SK-N-SH treated with all-trans-retinoic acid at 6 μM for 48 hours (cell line): ENCODE data around the gene GJA4.

ENCODE experiments used
- ATAC-seq: fragments of 200-7000 bp; cut with Tn5 transposase; 3 replicates; pipeline ENCODE4 v1.9.1; 2020; ENCODE audit warnings: mild to moderate bottlenecking, moderate library complexity
- ARNTL ChIP-seq: fragments of 450-650 bp; formaldehyde crosslinking; IDR thresholded peaks from 2 replicates; pipeline ENCODE4 v1.5.0; 2020; ENCODE audit warnings: low read depth, mild to moderate bottlenecking, moderate library complexity, borderline replicate concordance
- BACH2 ChIP-seq: fragments of 250-450 bp; sonication (Bioruptor Pico); IDR thresholded peaks from 2 replicates; pipeline ENCODE4 v1.9.0; 2021; ENCODE audit warnings: mild to moderate bottlenecking, borderline replicate concordance
- CREB5 ChIP-seq: fragments of 250-450 bp; sonication (Bioruptor Pico); IDR thresholded peaks from 2 replicates; pipeline ENCODE4 v1.5.1; 2020; ENCODE audit warnings: low read depth, mild to moderate bottlenecking, moderate library complexity
- CSDC2 ChIP-seq: fragments of 250-450 bp; sonication (Bioruptor Pico); IDR thresholded peaks from 2 replicates; pipeline ENCODE4 v1.5.0; 2020; ENCODE audit warnings: mild to moderate bottlenecking, moderate library complexity
- CSRNP3 ChIP-seq: fragments of 250-450 bp; sonication (Bioruptor Pico); IDR thresholded peaks from 2 replicates; pipeline ENCODE4 v1.5.1; 2021; ENCODE audit warnings: mild to moderate bottlenecking, moderate library complexity
- ESRRG ChIP-seq: fragments of 250-450 bp; sonication (Bioruptor Pico); IDR thresholded peaks from 2 replicates; pipeline ENCODE4 v1.6.1; 2021; ENCODE audit warnings: mild to moderate bottlenecking
- GLIS3 ChIP-seq: fragments of 250-450 bp; sonication (Bioruptor Pico); IDR thresholded peaks from 2 replicates; pipeline ENCODE4 v1.5.0; 2020; ENCODE audit warnings: mild to moderate bottlenecking, moderate library complexity
- ISL1 ChIP-seq: fragments of 250-450 bp; sonication (Bioruptor Pico); IDR thresholded peaks from 2 replicates; pipeline ENCODE4 v2.1.2; 2022; ENCODE audit warnings: mild to moderate bottlenecking, moderate library complexity
- OSR1 ChIP-seq: fragments of 250-450 bp; sonication (Bioruptor Pico); IDR thresholded peaks from 2 replicates; pipeline ENCODE4 v1.8.0; 2022; ENCODE audit warnings: moderate library complexity, mild to moderate bottlenecking, inconsistent platforms
- POU6F1 ChIP-seq: fragments of 250-450 bp; sonication (Bioruptor Pico); IDR thresholded peaks from 2 replicates; pipeline ENCODE4 v1.8.0; 2021; ENCODE audit warnings: low read depth, mild to moderate bottlenecking, moderate library complexity, borderline replicate concordance
- PPARA ChIP-seq: fragments of 250-450 bp; sonication (Bioruptor Pico); IDR thresholded peaks from 2 replicates; pipeline ENCODE4 v1.5.0; 2020; ENCODE audit warnings: mild to moderate bottlenecking, borderline replicate concordance
- RARB ChIP-seq: fragments of 250-450 bp; sonication (Bioruptor Pico); IDR thresholded peaks from 2 replicates; pipeline ENCODE4 v1.8.0; 2021; ENCODE audit warnings: mild to moderate bottlenecking, moderate library complexity
- SNAI2 ChIP-seq: fragments of 250-450 bp; sonication (Bioruptor Pico); IDR thresholded peaks from 2 replicates; pipeline ENCODE4 v1.5.0; 2020; ENCODE audit warnings: mild to moderate bottlenecking, moderate library complexity
- TCF4 ChIP-seq: fragments of 250-450 bp; sonication (Bioruptor Pico); IDR thresholded peaks from 2 replicates; pipeline ENCODE4 v1.8.0; 2021; ENCODE audit warnings: mild to moderate bottlenecking, moderate library complexity, borderline replicate concordance
- TOX ChIP-seq: fragments of 250-450 bp; sonication (Bioruptor Pico); IDR thresholded peaks from 2 replicates; pipeline ENCODE4 v1.8.0; 2021; ENCODE audit warnings: mild to moderate bottlenecking, moderate library complexity, borderline replicate concordance
- ZFP30 ChIP-seq: fragments of 450-650 bp; formaldehyde crosslinking; IDR thresholded peaks from 2 replicates; pipeline ENCODE4 v1.5.0; 2022; ENCODE audit warnings: mild to moderate bottlenecking, moderate library complexity
- ZNF8 ChIP-seq: fragments of 450-650 bp; formaldehyde crosslinking; IDR thresholded peaks from 2 replicates; pipeline ENCODE4 v1.5.0; 2020; ENCODE audit warnings: mild to moderate bottlenecking, moderate library complexity

The GJA4 gene

GRCh38 chr1:34843392-34844251 lies 50.8 kb downstream of the GJA4 start:
- no peak for TF ChIP-seq OSR1 (CRISPR knock-in tag)
- TF ChIP-seq RARB (CRISPR knock-in tag): no peak
- no peak for TF ChIP-seq CSDC2 (CRISPR knock-in tag)
- no peak for TF ChIP-seq TCF4
- TF ChIP-seq TOX: no peak
- TF ChIP-seq GLIS3 (CRISPR knock-in tag): no peak
- TF ChIP-seq ESRRG (CRISPR knock-in tag): no peak
- TF ChIP-seq ZNF8 (CRISPR knock-in tag): no peak
- TF ChIP-seq CREB5 (CRISPR knock-in tag): no peak
- no peak for TF ChIP-seq ISL1 (CRISPR knock-in tag)
- TF ChIP-seq ARNTL (CRISPR knock-in tag): no peak
- no peak for TF ChIP-seq PPARA (CRISPR knock-in tag)
- TF ChIP-seq SNAI2 (CRISPR knock-in tag): no peak
- no peak for TF ChIP-seq CSRNP3
- TF ChIP-seq POU6F1 (CRISPR knock-in tag): no peak
- no peak for TF ChIP-seq ZFP30 (CRISPR knock-in tag)
- no peak for TF ChIP-seq BACH2 (CRISPR knock-in tag)

GRCh38 chr1:34844252-34844634 lies 51.4 kb downstream of the GJA4 start:
- TF ChIP-seq POU6F1 (CRISPR knock-in tag): no peak
- no peak for TF ChIP-seq GLIS3 (CRISPR knock-in tag)
- no peak for TF ChIP-seq ESRRG (CRISPR knock-in tag)
- TF ChIP-seq RARB (CRISPR knock-in tag): no peak
- no peak for TF ChIP-seq ARNTL (CRISPR knock-in tag)
- no peak for TF ChIP-seq TCF4

More at GRCh38 chr1:34843392-34844251, 50.8 kb downstream of the GJA4 start:
- ATAC-seq: no peak

More at GRCh38 chr1:34844252-34844634, 51.4 kb downstream of the GJA4 start:
- no peak for ATAC-seq
